ENCODE measurements around the gene VPS45.

DNA sequence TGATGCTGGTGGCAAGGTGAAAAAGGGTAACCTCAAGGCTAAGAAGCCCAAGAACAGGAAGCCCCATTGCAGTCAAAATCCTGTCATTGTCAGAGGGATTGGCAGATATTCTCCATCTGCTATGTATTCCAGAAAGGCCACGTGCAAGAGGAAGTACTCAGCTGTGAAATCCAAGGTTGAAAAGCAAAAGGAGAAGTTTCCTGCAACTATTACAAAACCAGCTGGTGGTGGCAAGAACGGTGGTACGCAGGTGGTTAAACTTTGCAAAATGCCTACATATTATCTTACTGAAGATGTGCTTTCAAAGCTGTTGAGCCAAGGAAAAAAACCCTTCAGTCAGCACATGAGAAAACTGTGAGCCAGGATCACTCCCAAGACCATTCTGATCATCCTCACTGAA, 13.7 kb upstream of the VPS45 start:
- TF ChIP-seq, protein P1, sequence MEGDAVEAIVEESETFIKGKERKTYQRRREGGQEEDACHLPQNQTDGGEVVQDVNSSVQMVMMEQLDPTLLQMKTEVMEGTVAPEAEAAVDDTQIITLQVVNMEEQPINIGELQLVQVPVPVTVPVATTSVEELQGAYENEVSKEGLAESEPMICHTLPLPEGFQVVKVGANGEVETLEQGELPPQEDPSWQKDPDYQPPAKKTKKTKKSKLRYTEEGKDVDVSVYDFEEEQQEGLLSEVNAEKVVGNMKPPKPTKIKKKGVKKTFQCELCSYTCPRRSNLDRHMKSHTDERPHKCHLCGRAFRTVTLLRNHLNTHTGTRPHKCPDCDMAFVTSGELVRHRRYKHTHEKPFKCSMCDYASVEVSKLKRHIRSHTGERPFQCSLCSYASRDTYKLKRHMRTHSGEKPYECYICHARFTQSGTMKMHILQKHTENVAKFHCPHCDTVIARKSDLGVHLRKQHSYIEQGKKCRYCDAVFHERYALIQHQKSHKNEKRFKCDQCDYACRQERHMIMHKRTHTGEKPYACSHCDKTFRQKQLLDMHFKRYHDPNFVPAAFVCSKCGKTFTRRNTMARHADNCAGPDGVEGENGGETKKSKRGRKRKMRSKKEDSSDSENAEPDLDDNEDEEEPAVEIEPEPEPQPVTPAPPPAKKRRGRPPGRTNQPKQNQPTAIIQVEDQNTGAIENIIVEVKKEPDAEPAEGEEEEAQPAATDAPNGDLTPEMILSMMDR (IDR thresholded peaks at IDR 0.05): no peak
- TF ChIP-seq POLR2A (IDR thresholded peaks at IDR 0.05) (no peak), EP300 (IDR thresholded peaks at IDR 0.05) (no peak)

Data from tibial nerve (tissue), 4 donors.